B cell (primary cell): ENCODE results near the gene RHOT2. TPM values are rescaled to one million over a fixed set of nuclear protein-coding genes. Genes with fewer than 3 reads are reported as not detected.

Experiments used
- ATAC-seq: fragments of 200-7000 bp; cut with Tn5 transposase; one replicate; pipeline ENCODE4 v1.10.0; 2021; ENCODE audit warnings: low read depth, mild to moderate bottlenecking, moderate number of reproducible peaks, moderate library complexity
- CTCF ChIA-PET: fragments of 350-600 bp; sonication (Branson Sonifier 250); formaldehyde crosslinking; loops from one replicate; lab custom pipeline; 2021; ENCODE audit warnings: antibody characterized with exemption, inconsistent platforms; lab: Charles Lee
- POLR2A ChIA-PET: fragments of 350-600 bp; sonication (Branson Sonifier 250); formaldehyde crosslinking; loops from one replicate; lab custom pipeline; 2021; ENCODE audit warnings: antibody characterized with exemption; lab: Charles Lee
- DNase-seq: peaks from one replicate; pipeline ENCODE4 v3.0.0; 2013
- H2AFZ ChIP-seq: 2 replicates; pipeline ENCODE4 v1.6.1; 2012; ENCODE audit warnings: mild to moderate bottlenecking, low read depth, low read length; ENCODE audit not compliant: insufficient read depth, poor library complexity, severe bottlenecking
- H3K27ac ChIP-seq, 2 donors: 1 replicate in 1 of 2; 2 replicates in 1 of 2; pipeline ENCODE4 v1.5.1; 2012 to 2013; ENCODE audit warnings: low read length in 2 of 2, mild to moderate bottlenecking in 2 of 2, moderate library complexity in 1 of 2
- H3K27me3 ChIP-seq, 4 experiments: fragments of 200-600 bp in 1 of 4; sonication (generic) in 1 of 4; replicated peaks in 1 of 4; 1 replicate in 2 of 4; 2 replicates in 2 of 4; pipeline versions ENCODE4 v1.6.1 to v1.7.0; 2013 to 2016; ENCODE audit warnings: low read length in 3 of 4, mild to moderate bottlenecking in 2 of 4, mixed read lengths in 1 of 4, moderate library complexity in 1 of 4; ENCODE audit not compliant: insufficient read depth in 4 of 4, control insufficient read depth in 3 of 4; ENCODE audit errors: control extremely low read depth in 1 of 4
- H3K36me3 ChIP-seq, 2 experiments: replicated peaks in 1 of 2; 1 replicate in 1 of 2; 2 replicates in 1 of 2; pipeline versions ENCODE4 v1.6.1 to v1.7.1; 2013; ENCODE audit warnings: low read length in 1 of 2; ENCODE audit not compliant: insufficient read depth in 2 of 2, control insufficient read depth in 1 of 2; ENCODE audit errors: control extremely low read depth in 1 of 2, extremely low read depth in 1 of 2
- H3K4me1 ChIP-seq, 2 donors: fragments of 200-600 bp in 1 of 2; sonication (generic) in 1 of 2; 1 replicate in 1 of 2; 2 replicates in 1 of 2; pipeline versions ENCODE4 v1.5.1 to v1.6.1; 2013 to 2017; ENCODE audit warnings: low read length in 2 of 2; ENCODE audit not compliant: control insufficient read depth in 2 of 2, insufficient read depth in 2 of 2
- H3K4me2 ChIP-seq: replicated peaks from 2 replicates; pipeline ENCODE3; 2012; ENCODE audit warnings: mild to moderate bottlenecking, low read depth, low read length; ENCODE audit not compliant: poor library complexity, severe bottlenecking
- H3K4me3 ChIP-seq, 5 experiments: fragments of 200-600 bp in 1 of 5; sonication (generic) in 1 of 5; 1 replicate in 3 of 5; 2 replicates in 2 of 5; pipeline versions ENCODE4 v1.5.1 to v1.7.0; 2011 to 2016; ENCODE audit warnings: low read length in 4 of 5, mild to moderate bottlenecking in 4 of 5, low read depth in 2 of 5, control low read depth in 1 of 5, moderate library complexity in 1 of 5; ENCODE audit not compliant: insufficient read depth in 1 of 5; ENCODE audit errors: control extremely low read depth in 1 of 5, extremely low read depth in 1 of 5
- H3K79me2 ChIP-seq: fragments of 200-600 bp; sonication (generic); one replicate; pipeline ENCODE4 v1.6.0; 2016; ENCODE audit warnings: low read length; ENCODE audit not compliant: control insufficient read depth, insufficient read depth
- H3K9ac ChIP-seq: fragments of 200-600 bp; sonication (generic); 2 replicates; pipeline ENCODE4 v1.6.1; 2017; ENCODE audit warnings: mild to moderate bottlenecking, low read length, moderate library complexity
- H3K9me3 ChIP-seq, 3 donors: one replicate each; pipeline versions ENCODE4 v1.6.1 to v1.7.1; 2013; ENCODE audit warnings: low read length in 2 of 3; ENCODE audit not compliant: control insufficient read depth in 2 of 3, insufficient read depth in 1 of 3; ENCODE audit errors: control extremely low read depth in 1 of 3
- H4K20me1 ChIP-seq: 2 replicates; pipeline ENCODE4 v1.6.0; 2012; ENCODE audit warnings: mild to moderate bottlenecking, low read length; ENCODE audit not compliant: insufficient read depth, control insufficient read depth, poor library complexity, severe bottlenecking
- H3K27ac Mint-ChIP-seq: one replicate; pipeline ENCODE4 v1.8.0; 2021; ENCODE audit warnings: mixed read lengths
- H3K27me3 Mint-ChIP-seq: one replicate; pipeline ENCODE4 v1.8.0; 2021; ENCODE audit warnings: mixed read lengths
- H3K4me1 Mint-ChIP-seq: one replicate; pipeline ENCODE4 v1.8.0; 2021; ENCODE audit warnings: mixed read lengths
- H3K4me3 Mint-ChIP-seq: one replicate; pipeline ENCODE4 v1.8.0; 2021; ENCODE audit warnings: mixed read lengths
- H3K9me3 Mint-ChIP-seq: one replicate; pipeline ENCODE4 v1.8.0; 2022; ENCODE audit warnings: mixed read lengths; ENCODE audit not compliant: insufficient read depth
- EZH2 ChIP-seq: IDR thresholded peaks from 2 replicates; pipeline ENCODE4 v1.6.1; 2012; ENCODE audit warnings: borderline replicate concordance, low read depth, mild to moderate bottlenecking, moderate library complexity, low read length; ENCODE audit not compliant: insufficient read depth, poor library complexity, severe bottlenecking
- WGBS: methylation state at CpG from one replicate; pipeline ENCODE4 v1.1.5; 2013; ENCODE audit warnings: missing lambda C conversion rate; ENCODE audit not compliant: insufficient coverage; 5-methylcytosine and 5-hydroxymethylcytosine counted together
- intact Hi-C: fragments of 100-400 bp; cut with micrococcal nuclease; formaldehyde crosslinking; loops from one replicate; pipeline ENCODE4 v1.10.0; 2022
- polyA plus RNA-seq: library from polyadenylated mRNA; depleted of rRNA; stranded (reverse); fragments of >200 nt; gene quantifications from 2 replicates; pipeline ENCODE4 v1.2.3, GENCODE V29; 2012
- total RNA-seq, 2 donors: library from RNA; stranded (reverse); fragments of 120-200 nt in 1 of 2; gene quantifications; 1 replicate in 1 of 2; 2 replicates in 1 of 2; pipeline versions ENCODE4 v1.2.3 to v1.2.4, GENCODE V29; 2013 to 2022
- TF ChIP-seq, protein P1 (sequence below): fragments of 200-600 bp; IDR thresholded peaks from one replicate; pipeline ENCODE4 v1.8.0; 2022; ENCODE audit warnings: antibody characterized with exemption, mild to moderate bottlenecking

RHOT2 gene
- total and polyA plus RNA-seq, 2 donors (not counting 1 experiment from before 2014, with no cell fraction given): 207 to 461 TPM

DNA sequence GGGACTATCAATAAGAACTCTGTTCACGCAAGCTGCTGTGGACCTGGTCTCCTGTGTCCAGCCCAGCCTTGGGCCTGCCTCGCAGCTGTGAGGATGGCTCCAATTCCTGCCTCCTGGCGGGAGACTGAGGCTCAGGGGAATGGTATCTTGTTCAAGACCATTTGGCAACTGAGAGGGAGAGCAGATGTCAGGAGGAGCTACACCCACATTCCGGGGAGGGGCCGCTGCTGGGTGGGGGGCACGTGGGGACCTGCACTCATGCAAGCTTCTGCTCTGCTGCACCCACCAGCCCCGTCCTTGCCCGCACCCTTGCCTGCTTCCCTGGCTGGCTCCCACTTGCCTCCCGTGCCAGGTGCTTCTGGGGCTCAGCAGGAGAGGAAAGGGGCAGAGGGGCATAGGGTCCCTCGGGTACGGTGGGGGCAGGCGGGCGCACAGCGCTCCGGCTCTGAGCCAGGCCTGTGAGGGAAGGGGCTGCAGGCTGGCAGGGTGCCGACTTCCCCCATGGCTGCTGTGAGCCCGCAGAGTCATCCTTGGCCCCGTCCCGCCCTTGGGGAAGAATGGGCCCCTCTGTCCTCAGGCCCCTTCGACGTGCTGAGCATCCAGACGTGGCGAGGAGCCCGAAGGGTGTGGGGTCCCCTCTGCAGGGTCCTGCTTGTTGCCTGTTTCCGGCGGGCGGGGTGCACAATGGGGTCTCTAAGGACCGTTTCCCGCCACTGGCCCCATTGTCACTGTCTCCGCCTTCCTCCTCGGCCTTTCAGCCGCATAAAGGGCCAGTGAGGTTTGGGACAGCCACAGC is 49.7 kb downstream of the RHOT2 start:
- ChIA-PET POLR2A (interaction anchor here (1.9 kb wide), 1 partner anchor 10 kb away, joined by 8 read pairs; no protein-coding TSS in a partner anchor), CTCF (interaction anchor here (1.3 kb wide), 1 partner anchor 10 kb away, joined by 3 read pairs; no protein-coding TSS in a partner anchor)
- H3K4me3 Mint-ChIP-seq: no peak overlapping the region
- TF ChIP-seq EZH2: no peak
- TF ChIP-seq, protein P1, sequence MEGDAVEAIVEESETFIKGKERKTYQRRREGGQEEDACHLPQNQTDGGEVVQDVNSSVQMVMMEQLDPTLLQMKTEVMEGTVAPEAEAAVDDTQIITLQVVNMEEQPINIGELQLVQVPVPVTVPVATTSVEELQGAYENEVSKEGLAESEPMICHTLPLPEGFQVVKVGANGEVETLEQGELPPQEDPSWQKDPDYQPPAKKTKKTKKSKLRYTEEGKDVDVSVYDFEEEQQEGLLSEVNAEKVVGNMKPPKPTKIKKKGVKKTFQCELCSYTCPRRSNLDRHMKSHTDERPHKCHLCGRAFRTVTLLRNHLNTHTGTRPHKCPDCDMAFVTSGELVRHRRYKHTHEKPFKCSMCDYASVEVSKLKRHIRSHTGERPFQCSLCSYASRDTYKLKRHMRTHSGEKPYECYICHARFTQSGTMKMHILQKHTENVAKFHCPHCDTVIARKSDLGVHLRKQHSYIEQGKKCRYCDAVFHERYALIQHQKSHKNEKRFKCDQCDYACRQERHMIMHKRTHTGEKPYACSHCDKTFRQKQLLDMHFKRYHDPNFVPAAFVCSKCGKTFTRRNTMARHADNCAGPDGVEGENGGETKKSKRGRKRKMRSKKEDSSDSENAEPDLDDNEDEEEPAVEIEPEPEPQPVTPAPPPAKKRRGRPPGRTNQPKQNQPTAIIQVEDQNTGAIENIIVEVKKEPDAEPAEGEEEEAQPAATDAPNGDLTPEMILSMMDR: no peak
- intact Hi-C loops: loop anchor here (5.0 kb wide), 1 partner anchor 255 kb away; the partner anchor contains the start of gene LMF1
- no peaks in the 10 kb centered on the region for H3K36me3 ChIP-seq
- no peak overlapping the region for H3K27ac Mint-ChIP-seq
- H3K4me3 ChIP-seq: no peak overlapping the region
- no peaks in the 10 kb centered on the region for H3K9me3 Mint-ChIP-seq
- H3K27me3 ChIP-seq: peaks cover 0 to 23% (median 10%) of the 10 kb centered on the region in 4 experiments
- DNase-seq (no peak), ATAC-seq (no peak)
- peaks cover 28 to 39% of the 10 kb centered on the region in 2 donors for H3K4me1 ChIP-seq
- no peak overlapping the region for H3K9ac ChIP-seq
- peaks cover 11% of the 10 kb centered on the region for H3K4me1 Mint-ChIP-seq
- peaks cover 20% of the 10 kb centered on the region for H4K20me1 ChIP-seq
- H2AFZ ChIP-seq: no peak overlapping the region
- H3K9me3 ChIP-seq: peaks cover 0 to 15% (median 0%) of the 10 kb centered on the region in 3 donors
- no peak overlapping the region for H3K4me2 ChIP-seq
- peaks cover 6% of the 10 kb centered on the region for H3K27me3 Mint-ChIP-seq
- no peaks in the 10 kb centered on the region for H3K79me2 ChIP-seq
- no peak overlapping the region for H3K27ac ChIP-seq
- WGBS: 84% methylated on average over 32 of the region's 32 CpGs

DNA sequence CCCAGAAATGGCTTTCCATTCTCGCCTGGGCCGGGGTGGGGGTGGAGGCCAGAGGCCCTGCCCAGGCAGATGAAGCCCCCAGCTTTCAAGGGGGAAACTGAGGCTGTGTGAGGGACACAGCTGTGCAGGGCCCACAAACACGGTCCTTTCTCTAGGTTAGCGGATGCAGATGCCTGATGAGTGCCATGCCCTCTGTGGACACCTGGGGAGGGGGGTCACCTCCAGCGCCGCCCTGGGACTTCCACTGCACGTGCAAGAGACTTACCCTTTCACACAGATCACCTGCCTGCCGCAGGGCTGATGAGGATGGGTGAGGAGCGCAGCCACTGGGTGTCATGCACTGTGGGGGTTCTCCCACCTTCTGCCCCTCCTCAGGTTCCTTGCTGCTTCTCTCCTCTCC is 50.5 kb downstream of the RHOT2 start:
- H3K9me3 Mint-ChIP-seq: no peaks in the 10 kb centered on the region
- no peak overlapping the region for H3K4me3 Mint-ChIP-seq
- H3K27me3 Mint-ChIP-seq: peaks cover 3% of the 10 kb centered on the region
- H3K27ac Mint-ChIP-seq: no peak overlapping the region
- no peak overlapping the region for H3K4me3 ChIP-seq
- no peaks in the 10 kb centered on the region for H3K36me3 ChIP-seq
- peaks cover 20% of the 10 kb centered on the region for H4K20me1 ChIP-seq
- TF ChIP-seq, protein P1: no peak
- TF ChIP-seq EZH2: no peak
- H3K27ac ChIP-seq: no peak overlapping the region
- intact Hi-C loops: loop anchor here (5.0 kb wide), 1 partner anchor 254 kb away; the partner anchor contains the start of gene LMF1
- peaks cover 0 to 22% (median 10%) of the 10 kb centered on the region in 4 experiments for H3K27me3 ChIP-seq
- ATAC-seq (no peak), DNase-seq (no peak)
- no peak overlapping the region for H3K9ac ChIP-seq
- ChIA-PET POLR2A (interaction anchor here (1.3 kb wide), 1 partner anchor 10 kb away, joined by 11 read pairs; no protein-coding TSS in a partner anchor), CTCF (interaction anchor here (1.3 kb wide), 1 partner anchor 10 kb away, joined by 3 read pairs; no protein-coding TSS in a partner anchor)
- H3K4me1 Mint-ChIP-seq: peaks cover 11% of the 10 kb centered on the region
- H3K4me2 ChIP-seq: no peak overlapping the region
- 91% methylated on average over 7 of the region's 9 CpGs for WGBS
- no peak overlapping the region for H2AFZ ChIP-seq
- no peaks in the 10 kb centered on the region for H3K79me2 ChIP-seq
- peaks cover 28 to 39% of the 10 kb centered on the region in 2 donors for H3K4me1 ChIP-seq
- peaks cover 0 to 15% (median 0%) of the 10 kb centered on the region in 3 donors for H3K9me3 ChIP-seq
